CD4-positive, alpha-beta T cell treated with Interleukin-17A for 4 hours (primary cell): ENCODE measurements around the gene PLPP1.

ENCODE experiments used
- DNase-seq: peaks from one replicate; pipeline ENCODE4 v3.0.0-alpha.2; 2020; ENCODE audit warnings: mixed read lengths

PLPP1 gene

DNA sequence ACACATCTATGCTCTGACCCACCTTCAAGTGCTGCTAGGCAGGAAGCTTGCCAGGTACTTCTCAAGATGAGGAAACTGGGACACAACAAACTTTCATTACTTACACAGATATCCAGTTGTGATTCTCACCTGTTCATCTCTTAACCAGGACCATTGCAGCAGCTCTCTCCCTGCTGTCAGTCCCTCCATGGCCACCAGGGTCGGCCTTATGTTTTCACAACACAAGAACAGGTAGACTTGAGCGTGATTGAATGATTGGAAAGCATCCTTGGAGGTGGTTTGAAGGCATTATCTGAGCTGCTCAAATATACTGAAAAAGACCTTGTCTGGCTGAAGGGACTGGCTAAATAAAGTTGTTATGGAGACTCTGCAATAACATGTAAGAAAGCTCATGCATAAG is 132.6 kb downstream of the PLPP1 start:
- no peak for DNase-seq

- DNase-seq, result no peak
These were observed 141.1 kb downstream of the PLPP1 start for GRCh38 chr5:55393501-55394175.

GRCh38 chr5:55392669-55393068 is 142.1 kb downstream of the PLPP1 start:
- no peak for DNase-seq

- DNase-seq, result no peak
These were observed 143.1 kb downstream of the PLPP1 start for GRCh38 chr5:55391707-55392106.

GRCh38 chr5:55387865-55388264 is 146.9 kb downstream of the PLPP1 start:
- no peak for DNase-seq

- no peak for DNase-seq
These were observed 148.4 kb downstream of the PLPP1 start for GRCh38 chr5:55386356-55386755.

- no peak for DNase-seq
These were observed 148.9 kb downstream of the PLPP1 start for GRCh38 chr5:55385846-55386245.

DNA sequence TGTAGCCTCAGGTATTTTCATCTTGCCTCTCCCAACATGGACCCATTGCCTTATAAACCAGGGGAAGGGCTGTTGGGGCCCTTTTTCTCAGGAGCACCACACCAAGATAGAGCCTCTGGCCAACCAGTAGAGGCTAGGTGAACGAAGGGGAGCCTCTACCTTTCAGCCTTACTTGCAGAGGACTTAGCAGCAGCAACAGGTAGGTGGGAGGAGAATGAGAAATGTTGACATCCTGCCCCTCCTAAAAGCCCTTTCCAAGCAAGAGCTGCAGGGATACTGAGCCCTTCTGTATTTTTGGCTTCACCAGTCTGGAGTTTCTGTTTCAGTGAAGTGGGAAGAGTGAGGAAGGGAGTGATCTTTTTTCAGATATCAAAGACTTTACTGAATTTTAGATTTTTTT is 149.5 kb downstream of the PLPP1 start:
- DNase-seq, result no peak

- no peak for DNase-seq
These were observed 150.7 kb downstream of the PLPP1 start for GRCh38 chr5:55384072-55384471.

DNA sequence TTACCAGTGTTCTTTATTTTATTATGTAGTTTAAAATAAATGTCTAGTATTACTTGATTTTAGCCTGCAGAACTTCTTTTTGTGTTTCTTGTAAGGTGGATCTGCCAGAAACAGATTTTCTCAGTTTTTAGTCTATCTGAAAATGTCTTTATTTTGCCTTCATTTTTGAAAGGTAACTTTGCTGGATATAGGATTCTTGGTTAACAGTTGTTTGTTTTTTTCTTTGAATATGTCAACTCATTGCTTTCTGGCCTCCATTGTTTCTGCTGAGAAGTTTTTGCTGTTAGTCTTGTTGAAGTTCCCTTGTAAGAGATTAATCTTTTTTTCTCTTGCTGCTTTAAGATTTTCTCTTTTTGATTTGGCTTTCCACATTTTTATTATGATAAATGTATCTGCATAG is 151.5 kb downstream of the PLPP1 start:
- DNase-seq, result no peak

DNA sequence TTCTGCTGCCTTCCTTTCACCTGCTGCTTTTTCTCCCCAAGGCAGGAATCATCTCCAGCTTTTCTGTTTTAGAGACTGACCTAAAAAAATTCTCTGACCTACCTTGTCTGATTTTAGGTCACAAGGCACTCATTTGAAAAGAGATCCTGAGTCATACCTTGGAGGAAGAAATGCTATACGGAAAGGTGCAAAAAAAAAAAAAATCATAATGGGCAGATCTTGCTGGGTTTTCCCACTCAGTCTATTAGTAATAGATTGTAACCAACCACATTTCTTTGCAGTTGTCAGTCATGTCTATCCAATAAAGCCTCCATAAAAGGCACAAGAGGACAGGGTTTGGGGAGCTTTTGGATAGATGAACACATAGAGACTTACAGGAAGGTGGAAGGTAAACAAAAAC is 157.0 kb downstream of the PLPP1 start:
- DNase-seq, result no peak
